Epithelial cell of proximal tubule (primary cell): ENCODE measurements around the gene HASPIN. TPM values are rescaled to one million over a fixed set of nuclear protein-coding genes. Genes with fewer than 3 reads are reported as not detected.

Experiments
- DNase-seq: peaks from one replicate; pipeline ENCODE4 v3.0.0-alpha.2; 2011; ENCODE audit warnings: low read depth
- H3K4me3 ChIP-seq: 2 replicates; pipeline ENCODE4 v1.5.1; 2011; ENCODE audit warnings: low read depth, mild to moderate bottlenecking, low read length
- total RNA-seq: library from RNA; depleted of rRNA; stranded (reverse); fragments of >200 nt; gene quantifications from 2 replicates; pipeline ENCODE4 v1.2.3, GENCODE V29; 2015
- TF ChIP-seq, protein P1 (sequence below): conservative IDR thresholded peaks from 2 replicates; pipeline ENCODE4 v1.5.1; 2012; ENCODE audit warnings: low read depth, mild to moderate bottlenecking, low read length

Gene HASPIN
- total RNA-seq, 1 donor from 2014 or later, result 12.3 TPM

DNA sequence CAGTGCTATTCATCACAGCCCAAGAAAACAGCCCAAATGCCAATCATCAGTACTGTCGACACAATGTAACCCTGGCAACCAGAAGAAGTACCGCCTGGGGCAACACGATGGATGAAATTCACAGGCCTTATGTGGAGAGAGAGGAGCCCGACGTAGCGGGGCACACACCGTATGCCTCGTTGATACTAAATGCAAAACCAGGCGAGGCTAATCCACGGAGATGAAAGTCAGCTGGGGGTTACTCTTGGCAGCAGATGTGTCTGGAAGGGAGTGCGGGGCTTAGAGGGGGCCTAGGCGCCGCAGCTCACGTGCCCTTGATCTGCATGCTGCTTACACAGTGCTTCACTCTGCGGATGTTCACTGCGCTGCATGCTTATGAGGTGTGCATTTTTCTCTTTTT lies 47.4 kb downstream of the HASPIN start:
- TF ChIP-seq, protein P1, sequence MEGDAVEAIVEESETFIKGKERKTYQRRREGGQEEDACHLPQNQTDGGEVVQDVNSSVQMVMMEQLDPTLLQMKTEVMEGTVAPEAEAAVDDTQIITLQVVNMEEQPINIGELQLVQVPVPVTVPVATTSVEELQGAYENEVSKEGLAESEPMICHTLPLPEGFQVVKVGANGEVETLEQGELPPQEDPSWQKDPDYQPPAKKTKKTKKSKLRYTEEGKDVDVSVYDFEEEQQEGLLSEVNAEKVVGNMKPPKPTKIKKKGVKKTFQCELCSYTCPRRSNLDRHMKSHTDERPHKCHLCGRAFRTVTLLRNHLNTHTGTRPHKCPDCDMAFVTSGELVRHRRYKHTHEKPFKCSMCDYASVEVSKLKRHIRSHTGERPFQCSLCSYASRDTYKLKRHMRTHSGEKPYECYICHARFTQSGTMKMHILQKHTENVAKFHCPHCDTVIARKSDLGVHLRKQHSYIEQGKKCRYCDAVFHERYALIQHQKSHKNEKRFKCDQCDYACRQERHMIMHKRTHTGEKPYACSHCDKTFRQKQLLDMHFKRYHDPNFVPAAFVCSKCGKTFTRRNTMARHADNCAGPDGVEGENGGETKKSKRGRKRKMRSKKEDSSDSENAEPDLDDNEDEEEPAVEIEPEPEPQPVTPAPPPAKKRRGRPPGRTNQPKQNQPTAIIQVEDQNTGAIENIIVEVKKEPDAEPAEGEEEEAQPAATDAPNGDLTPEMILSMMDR, result no peak
- no peak overlapping the region for H3K4me3 ChIP-seq
- DNase-seq, result no peak

DNA sequence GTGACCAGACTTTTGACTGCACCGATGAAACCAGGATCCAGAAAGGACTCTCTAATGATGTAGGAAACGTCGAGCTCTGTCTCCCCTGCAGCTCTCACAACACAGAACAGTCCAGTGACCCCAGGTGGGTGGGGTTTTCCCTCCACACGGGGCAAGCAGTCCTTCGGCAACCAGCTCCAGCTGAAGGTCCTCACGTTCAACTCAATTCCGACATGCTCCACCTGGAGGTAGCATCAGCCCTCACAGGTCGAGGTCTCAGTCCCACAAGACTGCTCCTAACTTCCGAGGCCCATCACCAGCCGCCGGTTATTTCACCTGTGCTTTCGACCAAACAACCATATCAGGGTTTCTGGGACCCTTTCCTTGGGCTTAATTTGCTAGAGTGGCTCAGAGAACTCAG lies 49.1 kb downstream of the HASPIN start:
- no peak overlapping the region for H3K4me3 ChIP-seq
- no peak for DNase-seq
- TF ChIP-seq, protein P1, result peak; percentile 12

DNA sequence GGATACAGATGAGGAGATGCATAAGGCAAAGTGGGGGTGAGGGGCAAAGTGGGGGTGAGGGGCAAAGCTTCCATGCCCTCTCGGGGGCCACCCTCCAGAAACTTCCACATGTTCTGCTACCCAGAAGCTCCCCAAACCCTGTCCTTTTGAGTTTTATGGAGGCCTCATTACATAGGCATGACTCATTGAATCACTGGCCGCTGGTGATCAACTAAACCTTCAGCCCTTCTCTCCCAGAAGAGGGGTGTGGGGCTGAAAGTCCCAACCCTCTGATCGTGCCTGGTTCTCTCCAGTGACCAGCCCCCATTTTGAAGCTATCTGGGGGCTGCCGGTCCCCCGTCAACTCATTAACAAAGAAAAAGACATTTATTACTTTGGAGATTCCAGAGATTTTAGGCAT lies 49.8 kb downstream of the HASPIN start:
- DNase-seq, result no peak
- H3K4me3 ChIP-seq, result no peak overlapping the region
- TF ChIP-seq, protein P1, result no peak

DNA sequence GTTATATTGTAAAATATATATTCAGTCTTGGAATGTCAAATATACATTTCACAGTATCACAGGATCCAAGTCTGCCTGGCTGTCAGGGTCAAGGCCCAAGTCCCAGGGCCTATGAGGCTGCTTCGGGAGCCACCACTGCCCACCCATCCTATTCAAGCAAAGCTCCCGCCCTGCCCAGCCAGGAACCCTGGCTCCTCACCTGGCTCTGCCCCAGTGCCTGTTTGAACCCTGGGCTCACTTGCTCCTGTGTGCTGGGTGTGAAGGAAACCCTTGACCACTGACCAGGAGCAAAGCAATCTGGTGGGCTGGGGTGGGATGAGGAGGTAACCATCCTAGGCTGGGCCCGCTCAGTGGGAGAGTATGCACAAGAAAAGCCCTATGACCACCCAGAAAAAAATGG lies 50.3 kb downstream of the HASPIN start:
- TF ChIP-seq, protein P1, result no peak
- no peak overlapping the region for H3K4me3 ChIP-seq
- DNase-seq, result no peak

Other genes with a start within 250 kb of the HASPIN start
- 0.06 TPM in 1 of 2 replicates, not detected in the other for gene ASPA, start 247.9 kb upstream of the HASPIN start, total RNA-seq
- gene TRPV3, start 166.1 kb upstream of the HASPIN start, total RNA-seq, result 0.36 and 0.46 TPM in 2 replicates
- gene TRPV1, start 114.5 kb upstream of the HASPIN start, total RNA-seq, result 0.87 and 1.7 TPM in 2 replicates
- 18.1 and 23.5 TPM in 2 replicates for gene SHPK, start 87.7 kb upstream of the HASPIN start, total RNA-seq
- gene CTNS, start 87.1 kb upstream of the HASPIN start, total RNA-seq, result 5.9 and 18.2 TPM in 2 replicates
- 426 and 444 TPM in 2 replicates for gene TAX1BP3, start 55.3 kb upstream of the HASPIN start, total RNA-seq
- gene EMC6, start 55.1 kb upstream of the HASPIN start, total RNA-seq, result 25.6 and 43.7 TPM in 2 replicates
- 2.3 and 4.8 TPM in 2 replicates for gene P2RX5, start 27.7 kb upstream of the HASPIN start, total RNA-seq
- gene ITGAE, start 77.3 kb downstream of the HASPIN start, total RNA-seq, result 36.0 and 61.0 TPM in 2 replicates
- gene NCBP3, start 122.3 kb downstream of the HASPIN start, total RNA-seq, result 15.2 and 16.4 TPM in 2 replicates
- gene CAMKK1, start 169.2 kb downstream of the HASPIN start, total RNA-seq, result 5.9 and 7.1 TPM in 2 replicates
- gene P2RX1, start 192.6 kb downstream of the HASPIN start, total RNA-seq, result not detected in 2 replicates
- gene ATP2A3, start 240.5 kb downstream of the HASPIN start, total RNA-seq, result 0.36 and 2.4 TPM in 2 replicates